Left lung (tissue), 10 donors: ENCODE measurements around the gene HECTD4. TPM values are rescaled to one million over a fixed set of nuclear protein-coding genes. Genes with fewer than 3 reads are reported as not detected.

ENCODE experiments used
- ATAC-seq: fragments of 200-7000 bp; cut with Tn5 transposase; one replicate; pipeline ENCODE4 v1.9.1; 2020; ENCODE audit warnings: moderate library complexity
- DNase-seq, 4 donors: peaks; one replicate each; pipeline ENCODE4 v3.0.0-alpha.2; 2013 to 2020
- H3K27ac ChIP-seq, 2 donors: fragments of 200-600 bp; sonication (generic) in 1 of 2; one replicate each; pipeline versions ENCODE4 v1.5.0 to v1.8.0; 2020 to 2021
- H3K27me3 ChIP-seq, 2 donors: fragments of 200-600 bp; sonication (generic) in 1 of 2; one replicate each; pipeline versions ENCODE4 v1.5.0 to v1.8.0; 2020 to 2021
- H3K36me3 ChIP-seq, 2 donors: fragments of 200-600 bp; sonication (generic) in 1 of 2; one replicate each; pipeline versions ENCODE4 v1.5.0 to v1.8.0; 2020 to 2021
- H3K4me1 ChIP-seq, 2 donors: fragments of 200-600 bp; one replicate each; pipeline ENCODE4 v1.8.0; 2021
- H3K4me3 ChIP-seq, 2 donors: fragments of 200-600 bp; sonication (generic) in 1 of 2; one replicate each; pipeline versions ENCODE4 v1.5.0 to v1.8.0; 2020 to 2021; ENCODE audit warnings: mild to moderate bottlenecking in 1 of 2
- H3K9me3 ChIP-seq, 2 donors: fragments of 200-600 bp; sonication (generic) in 1 of 2; one replicate each; pipeline versions ENCODE4 v1.5.0 to v1.8.0; 2020 to 2021
- intact Hi-C, 2 donors: fragments of 100-400 bp; cut with DNase I; formaldehyde crosslinking; loops; one replicate each; pipeline versions ENCODE4 v1.11.2 to v1.14.2; 2022
- polyA plus RNA-seq, 6 donors: library from polyadenylated mRNA; unstranded; fragments of 120-200 nt; gene quantifications; one replicate each; pipeline ENCODE4 v1.2.1, GENCODE V29; 2013; ENCODE audit not compliant: insufficient read length in 6 of 6
- total RNA-seq, 2 donors: library from RNA; stranded (reverse); fragmentation: NEBNext Ultra II Directional; extraction: Animal tissue kit (Norgen Biotek cat#: 25700); gene quantifications; one replicate each; pipeline ENCODE4 v1.2.1, GENCODE V29; 2021
- TF ChIP-seq, protein P1 (sequence below), 2 donors: fragments of 200-600 bp; sonication (generic) in 1 of 2; IDR thresholded peaks; one replicate each; pipeline versions ENCODE4 v1.5.0 to v1.8.0; 2021; ENCODE audit warnings: antibody characterized with exemption in 2 of 2
- donor health status: DM: no; HTN: yes; CAD: no.
- donor health status: DM: no; HTN: no; CAD: no.

The HECTD4 gene
- total and polyA plus RNA-seq, 8 donors: 41.3 to 78.6 (median 64.9) TPM

- Histone ChIP-seq H3K36me3 (peaks cover 0 to 47% of the 10 kb centered on the region in 2 donors), H3K4me3 (no peak overlapping the region), H3K4me1 (peaks cover 0 to 3% of the 10 kb centered on the region in 2 donors), H3K27ac (no peak overlapping the region), H3K27me3 (no peaks in the 10 kb centered on the region), H3K9me3 (no peaks in the 10 kb centered on the region)
- TF ChIP-seq, protein P1, sequence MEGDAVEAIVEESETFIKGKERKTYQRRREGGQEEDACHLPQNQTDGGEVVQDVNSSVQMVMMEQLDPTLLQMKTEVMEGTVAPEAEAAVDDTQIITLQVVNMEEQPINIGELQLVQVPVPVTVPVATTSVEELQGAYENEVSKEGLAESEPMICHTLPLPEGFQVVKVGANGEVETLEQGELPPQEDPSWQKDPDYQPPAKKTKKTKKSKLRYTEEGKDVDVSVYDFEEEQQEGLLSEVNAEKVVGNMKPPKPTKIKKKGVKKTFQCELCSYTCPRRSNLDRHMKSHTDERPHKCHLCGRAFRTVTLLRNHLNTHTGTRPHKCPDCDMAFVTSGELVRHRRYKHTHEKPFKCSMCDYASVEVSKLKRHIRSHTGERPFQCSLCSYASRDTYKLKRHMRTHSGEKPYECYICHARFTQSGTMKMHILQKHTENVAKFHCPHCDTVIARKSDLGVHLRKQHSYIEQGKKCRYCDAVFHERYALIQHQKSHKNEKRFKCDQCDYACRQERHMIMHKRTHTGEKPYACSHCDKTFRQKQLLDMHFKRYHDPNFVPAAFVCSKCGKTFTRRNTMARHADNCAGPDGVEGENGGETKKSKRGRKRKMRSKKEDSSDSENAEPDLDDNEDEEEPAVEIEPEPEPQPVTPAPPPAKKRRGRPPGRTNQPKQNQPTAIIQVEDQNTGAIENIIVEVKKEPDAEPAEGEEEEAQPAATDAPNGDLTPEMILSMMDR (IDR thresholded peaks at IDR 0.05): no peak
- ATAC-seq: no peak
- intact Hi-C loops: no loop called here
- DNase-seq: no peak
These were observed 78.4 kb downstream of the HECTD4 start for GRCh38 chr12:112303799-112304198.

DNA sequence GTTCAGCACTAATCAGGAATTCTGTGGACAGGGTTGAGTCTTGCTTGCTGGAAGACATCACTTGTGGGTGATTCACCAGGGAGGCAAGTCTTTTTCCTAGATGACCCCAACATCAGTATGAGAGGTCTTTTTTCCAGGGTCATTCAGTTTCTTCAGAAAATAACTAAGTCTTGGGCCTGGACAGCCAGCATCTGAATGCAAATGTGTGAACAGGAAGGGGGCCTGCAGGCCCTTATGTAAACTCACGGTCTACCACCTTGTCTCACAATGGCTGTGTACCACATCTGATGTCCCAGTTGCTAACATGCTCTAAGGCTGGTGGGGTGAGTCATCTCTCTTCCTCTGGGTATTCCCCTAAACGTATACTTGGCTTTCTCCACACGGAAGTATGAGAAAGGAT, 79.2 kb downstream of the HECTD4 start:
- ATAC-seq: peak; percentile 33
- no peak overlapping the region for H3K4me3 ChIP-seq
- intact Hi-C loops: no loop called here
- no peaks in the 10 kb centered on the region for H3K9me3 ChIP-seq
- peaks cover 0 to 39% of the 10 kb centered on the region in 2 donors for H3K36me3 ChIP-seq
- no peak overlapping the region for H3K27ac ChIP-seq
- no peaks in the 10 kb centered on the region for H3K27me3 ChIP-seq
- no peak for DNase-seq
- peaks cover 0 to 3% of the 10 kb centered on the region in 2 donors for H3K4me1 ChIP-seq
- TF ChIP-seq, protein P1 (IDR thresholded peaks at IDR 0.05): no peak

GRCh38 chr12:112299704-112300103, 82.5 kb downstream of the HECTD4 start:
- TF ChIP-seq, protein P1 (IDR thresholded peaks at IDR 0.05): no peak
- DNase-seq (no peak), ATAC-seq (no peak)
- H3K27ac ChIP-seq: no peak overlapping the region
- intact Hi-C loops: no loop called here
- no peaks in the 10 kb centered on the region for H3K27me3 ChIP-seq
- no peaks in the 10 kb centered on the region for H3K9me3 ChIP-seq
- no peak overlapping the region for H3K4me3 ChIP-seq
- H3K36me3 ChIP-seq: peaks cover 0 to 34% of the 10 kb centered on the region in 2 donors
- peaks cover 0 to 3% of the 10 kb centered on the region in 2 donors for H3K4me1 ChIP-seq

GRCh38 chr12:112297188-112297587, 85.0 kb downstream of the HECTD4 start:
- no peak for DNase-seq
- no peak overlapping the region for H3K4me3 ChIP-seq
- TF ChIP-seq, protein P1 (IDR thresholded peaks at IDR 0.05): no peak

GRCh38 chr12:112296183-112296582, 86.0 kb downstream of the HECTD4 start:
- DNase-seq (no peak), ATAC-seq (no peak)
- intact Hi-C loops: no loop called here
- H3K4me3 ChIP-seq: no peak overlapping the region
- no peaks in the 10 kb centered on the region for H3K9me3 ChIP-seq
- H3K36me3 ChIP-seq: peaks cover 0 to 26% of the 10 kb centered on the region in 2 donors
- H3K4me1 ChIP-seq: no peaks in the 10 kb centered on the region
- no peak overlapping the region for H3K27ac ChIP-seq
- H3K27me3 ChIP-seq: no peaks in the 10 kb centered on the region
- TF ChIP-seq, protein P1 (IDR thresholded peaks at IDR 0.05): no peak

More at GRCh38 chr12:112297188-112297587, 85.0 kb downstream of the HECTD4 start:
- Histone ChIP-seq H3K4me1 (no peaks in the 10 kb centered on the region), H3K27me3 (no peaks in the 10 kb centered on the region), H3K36me3 (peaks cover 0 to 35% of the 10 kb centered on the region in 2 donors), H3K27ac (no peak overlapping the region), H3K9me3 (no peaks in the 10 kb centered on the region)
- no peak for ATAC-seq
- intact Hi-C loops: no loop called here
